ENCODE results near the gene IGFBP5. TPM values are rescaled to one million over a fixed set of nuclear protein-coding genes. Genes with fewer than 3 reads are reported as not detected.

IGFBP5 gene
- total and polyA plus RNA-seq, 4 donors = 2.3 to 43.4 (median 14.4) TPM

DNA sequence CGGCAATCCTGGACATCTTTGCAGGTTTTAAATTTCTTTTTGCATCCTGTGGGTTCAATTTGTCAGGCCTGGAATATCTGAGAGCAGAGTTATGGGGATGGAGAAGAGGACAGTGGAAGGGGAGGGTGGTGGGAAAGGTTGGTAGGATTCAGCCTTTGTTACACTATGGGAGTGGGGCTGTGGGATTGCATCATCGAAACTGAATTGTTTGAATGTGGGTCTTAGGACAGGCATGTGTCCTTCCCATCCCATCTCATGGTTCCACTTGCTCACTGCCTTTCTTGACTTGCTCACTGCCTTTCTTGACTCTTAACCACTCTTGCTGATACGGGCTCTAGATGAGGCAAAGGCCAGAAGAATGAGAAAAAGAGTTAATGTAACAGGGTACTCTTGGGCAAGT lies 49.2 kb downstream of the IGFBP5 start:
- H3K4me1 ChIP-seq (ENCODE audit: control insufficient read depth in 4 of 4, insufficient read depth in 4 of 4, low read length in 3 of 4) = peaks cover 0 to 13% (median 10%) of the 10 kb centered on the region in 4 donors
- no peak overlapping the region for H3K9ac ChIP-seq (ENCODE audit: low read depth in 1 of 2, low read length in 2 of 2)
- no peaks in the 10 kb centered on the region for H3K9me3 ChIP-seq (ENCODE audit: control insufficient read depth in 4 of 4, low read length in 3 of 4)
- H3K27me3 ChIP-seq (ENCODE audit: control insufficient read depth in 4 of 4, insufficient read depth in 4 of 4, low read length in 3 of 4) = no peaks in the 10 kb centered on the region
- 95% methylated on average over 3 of the region's 3 CpGs for WGBS
- TF ChIP-seq HNF4G (IDR thresholded peaks at IDR 0.05) (no peak), YY1 (IDR thresholded peaks at IDR 0.05) (no peak), JUND (IDR thresholded peaks at IDR 0.05) (no peak), HNF4A (conservative IDR thresholded peaks at IDR 0.05) (no peak), RAD21 (IDR thresholded peaks at IDR 0.05) (no peak), FOXA1 (IDR thresholded peaks at IDR 0.05) (no peak), SP1 (IDR thresholded peaks at IDR 0.05) (no peak), EGR1 (IDR thresholded peaks at IDR 0.05; ENCODE audit: low read depth in 2 of 2) (no peak), TAF1 (conservative IDR thresholded peaks at IDR 0.05) (no peak), RXRA (IDR thresholded peaks at IDR 0.05) (no peak), GABPA (IDR thresholded peaks at IDR 0.05 in 1 of 2, conservative IDR thresholded peaks at IDR 0.05 in 1 of 2) (no peak), NR2F2 (IDR thresholded peaks at IDR 0.05) (no peak)
- TF ChIP-seq, protein P1, sequence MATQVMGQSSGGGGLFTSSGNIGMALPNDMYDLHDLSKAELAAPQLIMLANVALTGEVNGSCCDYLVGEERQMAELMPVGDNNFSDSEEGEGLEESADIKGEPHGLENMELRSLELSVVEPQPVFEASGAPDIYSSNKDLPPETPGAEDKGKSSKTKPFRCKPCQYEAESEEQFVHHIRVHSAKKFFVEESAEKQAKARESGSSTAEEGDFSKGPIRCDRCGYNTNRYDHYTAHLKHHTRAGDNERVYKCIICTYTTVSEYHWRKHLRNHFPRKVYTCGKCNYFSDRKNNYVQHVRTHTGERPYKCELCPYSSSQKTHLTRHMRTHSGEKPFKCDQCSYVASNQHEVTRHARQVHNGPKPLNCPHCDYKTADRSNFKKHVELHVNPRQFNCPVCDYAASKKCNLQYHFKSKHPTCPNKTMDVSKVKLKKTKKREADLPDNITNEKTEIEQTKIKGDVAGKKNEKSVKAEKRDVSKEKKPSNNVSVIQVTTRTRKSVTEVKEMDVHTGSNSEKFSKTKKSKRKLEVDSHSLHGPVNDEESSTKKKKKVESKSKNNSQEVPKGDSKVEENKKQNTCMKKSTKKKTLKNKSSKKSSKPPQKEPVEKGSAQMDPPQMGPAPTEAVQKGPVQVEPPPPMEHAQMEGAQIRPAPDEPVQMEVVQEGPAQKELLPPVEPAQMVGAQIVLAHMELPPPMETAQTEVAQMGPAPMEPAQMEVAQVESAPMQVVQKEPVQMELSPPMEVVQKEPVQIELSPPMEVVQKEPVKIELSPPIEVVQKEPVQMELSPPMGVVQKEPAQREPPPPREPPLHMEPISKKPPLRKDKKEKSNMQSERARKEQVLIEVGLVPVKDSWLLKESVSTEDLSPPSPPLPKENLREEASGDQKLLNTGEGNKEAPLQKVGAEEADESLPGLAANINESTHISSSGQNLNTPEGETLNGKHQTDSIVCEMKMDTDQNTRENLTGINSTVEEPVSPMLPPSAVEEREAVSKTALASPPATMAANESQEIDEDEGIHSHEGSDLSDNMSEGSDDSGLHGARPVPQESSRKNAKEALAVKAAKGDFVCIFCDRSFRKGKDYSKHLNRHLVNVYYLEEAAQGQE (IDR thresholded peaks at IDR 0.05) = no peak
- TF ChIP-seq, protein P2, sequence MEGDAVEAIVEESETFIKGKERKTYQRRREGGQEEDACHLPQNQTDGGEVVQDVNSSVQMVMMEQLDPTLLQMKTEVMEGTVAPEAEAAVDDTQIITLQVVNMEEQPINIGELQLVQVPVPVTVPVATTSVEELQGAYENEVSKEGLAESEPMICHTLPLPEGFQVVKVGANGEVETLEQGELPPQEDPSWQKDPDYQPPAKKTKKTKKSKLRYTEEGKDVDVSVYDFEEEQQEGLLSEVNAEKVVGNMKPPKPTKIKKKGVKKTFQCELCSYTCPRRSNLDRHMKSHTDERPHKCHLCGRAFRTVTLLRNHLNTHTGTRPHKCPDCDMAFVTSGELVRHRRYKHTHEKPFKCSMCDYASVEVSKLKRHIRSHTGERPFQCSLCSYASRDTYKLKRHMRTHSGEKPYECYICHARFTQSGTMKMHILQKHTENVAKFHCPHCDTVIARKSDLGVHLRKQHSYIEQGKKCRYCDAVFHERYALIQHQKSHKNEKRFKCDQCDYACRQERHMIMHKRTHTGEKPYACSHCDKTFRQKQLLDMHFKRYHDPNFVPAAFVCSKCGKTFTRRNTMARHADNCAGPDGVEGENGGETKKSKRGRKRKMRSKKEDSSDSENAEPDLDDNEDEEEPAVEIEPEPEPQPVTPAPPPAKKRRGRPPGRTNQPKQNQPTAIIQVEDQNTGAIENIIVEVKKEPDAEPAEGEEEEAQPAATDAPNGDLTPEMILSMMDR (IDR thresholded peaks at IDR 0.05; ENCODE audit: low read depth, low read length, missing input control) = no peak
- TF ChIP-seq, protein P3, sequence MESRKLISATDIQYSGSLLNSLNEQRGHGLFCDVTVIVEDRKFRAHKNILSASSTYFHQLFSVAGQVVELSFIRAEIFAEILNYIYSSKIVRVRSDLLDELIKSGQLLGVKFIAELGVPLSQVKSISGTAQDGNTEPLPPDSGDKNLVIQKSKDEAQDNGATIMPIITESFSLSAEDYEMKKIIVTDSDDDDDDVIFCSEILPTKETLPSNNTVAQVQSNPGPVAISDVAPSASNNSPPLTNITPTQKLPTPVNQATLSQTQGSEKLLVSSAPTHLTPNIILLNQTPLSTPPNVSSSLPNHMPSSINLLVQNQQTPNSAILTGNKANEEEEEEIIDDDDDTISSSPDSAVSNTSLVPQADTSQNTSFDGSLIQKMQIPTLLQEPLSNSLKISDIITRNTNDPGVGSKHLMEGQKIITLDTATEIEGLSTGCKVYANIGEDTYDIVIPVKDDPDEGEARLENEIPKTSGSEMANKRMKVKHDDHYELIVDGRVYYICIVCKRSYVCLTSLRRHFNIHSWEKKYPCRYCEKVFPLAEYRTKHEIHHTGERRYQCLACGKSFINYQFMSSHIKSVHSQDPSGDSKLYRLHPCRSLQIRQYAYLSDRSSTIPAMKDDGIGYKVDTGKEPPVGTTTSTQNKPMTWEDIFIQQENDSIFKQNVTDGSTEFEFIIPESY (IDR thresholded peaks at IDR 0.05) = no peak
- TF ChIP-seq, protein P4, sequence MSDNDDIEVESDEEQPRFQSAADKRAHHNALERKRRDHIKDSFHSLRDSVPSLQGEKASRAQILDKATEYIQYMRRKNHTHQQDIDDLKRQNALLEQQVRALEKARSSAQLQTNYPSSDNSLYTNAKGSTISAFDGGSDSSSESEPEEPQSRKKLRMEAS (IDR thresholded peaks at IDR 0.05) = no peak
- TF ChIP-seq, protein P5, sequence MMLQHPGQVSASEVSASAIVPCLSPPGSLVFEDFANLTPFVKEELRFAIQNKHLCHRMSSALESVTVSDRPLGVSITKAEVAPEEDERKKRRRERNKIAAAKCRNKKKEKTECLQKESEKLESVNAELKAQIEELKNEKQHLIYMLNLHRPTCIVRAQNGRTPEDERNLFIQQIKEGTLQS (IDR thresholded peaks at IDR 0.05) = no peak
- no peak for DNase-seq (ENCODE audit: low spot score)
- H3K36me3 ChIP-seq (ENCODE audit: control insufficient read depth in 4 of 4, insufficient read depth in 3 of 4, low read depth in 1 of 4, low read length in 3 of 4) = peaks cover 0 to 5% (median 2%) of the 10 kb centered on the region in 4 donors
- H3K27ac ChIP-seq (ENCODE audit: low read depth in 1 of 2, low read length in 2 of 2) = no peak overlapping the region
- H3K4me3 ChIP-seq (ENCODE audit: low read depth in 1 of 3, low read length in 3 of 3) = no peak overlapping the region

DNA sequence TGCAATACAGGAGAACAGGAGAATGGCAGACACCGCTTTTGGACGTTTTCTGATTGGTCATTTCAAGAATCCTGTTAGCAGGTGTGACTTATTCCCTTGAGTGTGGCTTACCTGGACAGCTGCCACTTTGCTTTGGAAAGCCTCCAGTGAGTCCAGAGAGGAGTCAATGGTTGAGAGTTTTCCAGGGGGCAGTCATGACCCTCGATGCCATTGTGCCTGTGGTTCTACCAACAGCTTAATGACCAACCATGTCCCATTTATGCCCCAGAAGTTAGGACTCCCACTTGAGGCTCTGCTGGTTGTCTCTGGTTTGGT lies 49.8 kb downstream of the IGFBP5 start:
- peaks cover 0 to 7% (median 3%) of the 10 kb centered on the region in 4 donors for H3K36me3 ChIP-seq (ENCODE audit: control insufficient read depth in 4 of 4, insufficient read depth in 3 of 4, low read depth in 1 of 4, low read length in 3 of 4)
- H3K9me3 ChIP-seq (ENCODE audit: control insufficient read depth in 4 of 4, low read length in 3 of 4) = no peaks in the 10 kb centered on the region
- H3K4me1 ChIP-seq (ENCODE audit: control insufficient read depth in 4 of 4, insufficient read depth in 4 of 4, low read length in 3 of 4) = peaks cover 0 to 12% (median 7%) of the 10 kb centered on the region in 4 donors
- no peak for DNase-seq (ENCODE audit: low spot score)
- no peak overlapping the region for H3K4me3 ChIP-seq (ENCODE audit: low read depth in 1 of 3, low read length in 3 of 3)
- no peaks in the 10 kb centered on the region for H3K27me3 ChIP-seq (ENCODE audit: control insufficient read depth in 4 of 4, insufficient read depth in 4 of 4, low read length in 3 of 4)
- no peak overlapping the region for H3K9ac ChIP-seq (ENCODE audit: low read depth in 1 of 2, low read length in 2 of 2)
- peak overlapping the region in 1 of 2 donors; percentile 6 for H3K27ac ChIP-seq (ENCODE audit: low read depth in 1 of 2, low read length in 2 of 2)
- 62% methylated on average over 3 of the region's 3 CpGs for WGBS
- no peak for TF ChIP-seq SP1 (IDR thresholded peaks at IDR 0.05)
- no peak for TF ChIP-seq RXRA (IDR thresholded peaks at IDR 0.05)
- TF ChIP-seq EGR1 (IDR thresholded peaks at IDR 0.05; ENCODE audit: low read depth in 2 of 2) = no peak
- TF ChIP-seq RAD21 (IDR thresholded peaks at IDR 0.05) = no peak
- TF ChIP-seq, protein P1 (IDR thresholded peaks at IDR 0.05) = no peak
- TF ChIP-seq HNF4G (IDR thresholded peaks at IDR 0.05) = no peak
- no peak for TF ChIP-seq TAF1 (conservative IDR thresholded peaks at IDR 0.05)
- TF ChIP-seq YY1 (IDR thresholded peaks at IDR 0.05) = no peak
- TF ChIP-seq, protein P3 (IDR thresholded peaks at IDR 0.05) = no peak
- TF ChIP-seq HNF4A (conservative IDR thresholded peaks at IDR 0.05) = no peak
- TF ChIP-seq FOXA1 (IDR thresholded peaks at IDR 0.05) = no peak
- no peak for TF ChIP-seq JUND (IDR thresholded peaks at IDR 0.05)
- TF ChIP-seq NR2F2 (IDR thresholded peaks at IDR 0.05) = no peak
- TF ChIP-seq, protein P4 (IDR thresholded peaks at IDR 0.05) = no peak
